GM12865 (cell line): Measurements from ENCODE around the gene NKIRAS2.

Experiments
- DNase-seq: peaks from one replicate; pipeline ENCODE4 v3.0.0; 2010; ENCODE audit warnings: low read depth
- H3K4me3 ChIP-seq: 2 replicates; pipeline ENCODE4 v1.5.1; 2011; ENCODE audit warnings: mild to moderate bottlenecking, low read depth, low read length, control low read depth
- TF ChIP-seq, protein P1 (sequence below): IDR thresholded peaks from 2 replicates; pipeline ENCODE4 v1.5.1; 2011; ENCODE audit warnings: low read length, control low read depth, low read depth, inconsistent platforms; ENCODE audit not compliant: insufficient read depth; ENCODE audit errors: missing control alignments

The NKIRAS2 gene

GRCh38 chr17:41985919-41986318 is 34.0 kb upstream of the NKIRAS2 start:
- DNase-seq = no peak
- TF ChIP-seq, protein P1, sequence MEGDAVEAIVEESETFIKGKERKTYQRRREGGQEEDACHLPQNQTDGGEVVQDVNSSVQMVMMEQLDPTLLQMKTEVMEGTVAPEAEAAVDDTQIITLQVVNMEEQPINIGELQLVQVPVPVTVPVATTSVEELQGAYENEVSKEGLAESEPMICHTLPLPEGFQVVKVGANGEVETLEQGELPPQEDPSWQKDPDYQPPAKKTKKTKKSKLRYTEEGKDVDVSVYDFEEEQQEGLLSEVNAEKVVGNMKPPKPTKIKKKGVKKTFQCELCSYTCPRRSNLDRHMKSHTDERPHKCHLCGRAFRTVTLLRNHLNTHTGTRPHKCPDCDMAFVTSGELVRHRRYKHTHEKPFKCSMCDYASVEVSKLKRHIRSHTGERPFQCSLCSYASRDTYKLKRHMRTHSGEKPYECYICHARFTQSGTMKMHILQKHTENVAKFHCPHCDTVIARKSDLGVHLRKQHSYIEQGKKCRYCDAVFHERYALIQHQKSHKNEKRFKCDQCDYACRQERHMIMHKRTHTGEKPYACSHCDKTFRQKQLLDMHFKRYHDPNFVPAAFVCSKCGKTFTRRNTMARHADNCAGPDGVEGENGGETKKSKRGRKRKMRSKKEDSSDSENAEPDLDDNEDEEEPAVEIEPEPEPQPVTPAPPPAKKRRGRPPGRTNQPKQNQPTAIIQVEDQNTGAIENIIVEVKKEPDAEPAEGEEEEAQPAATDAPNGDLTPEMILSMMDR = no peak
- no peak overlapping the region for H3K4me3 ChIP-seq

- DNase-seq = no peak
- TF ChIP-seq, protein P1 = no peak
- H3K4me3 ChIP-seq = no peak overlapping the region
Measured at GRCh38 chr17:41986634-41987033, 33.3 kb upstream of the NKIRAS2 start.

- H3K4me3 ChIP-seq = no peak overlapping the region
- TF ChIP-seq, protein P1 = no peak
- DNase-seq = no peak
Measured at GRCh38 chr17:41987642-41988041, 32.2 kb upstream of the NKIRAS2 start.

GRCh38 chr17:41988418-41988817 is 31.5 kb upstream of the NKIRAS2 start:
- H3K4me3 ChIP-seq = no peak overlapping the region
- DNase-seq = no peak
- TF ChIP-seq, protein P1 = no peak

GRCh38 chr17:41989702-41990419 is 30.0 kb upstream of the NKIRAS2 start:
- DNase-seq = no peak
- TF ChIP-seq, protein P1 = no peak
- H3K4me3 ChIP-seq = no peak overlapping the region

DNA sequence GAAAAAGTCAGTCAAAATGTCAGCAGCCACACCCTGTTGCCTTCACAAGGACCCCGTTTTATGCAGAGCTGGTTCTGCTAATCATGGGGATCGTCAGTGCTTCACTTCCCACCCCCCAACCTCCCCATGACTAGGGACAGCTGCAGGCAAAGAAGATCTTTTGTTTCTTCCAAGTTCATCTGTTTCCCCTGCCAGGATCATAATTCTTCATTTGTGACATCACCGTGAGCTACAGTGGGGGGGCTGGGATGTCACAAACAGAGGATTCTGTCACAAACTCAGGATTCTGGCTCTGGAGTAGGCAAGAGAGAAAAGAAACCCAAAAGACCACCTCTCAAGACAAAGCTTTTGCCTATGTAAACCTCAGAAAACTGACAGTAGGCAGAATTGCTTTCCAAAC is 27.3 kb upstream of the NKIRAS2 start:
- TF ChIP-seq, protein P1 = no peak
- no peak overlapping the region for H3K4me3 ChIP-seq
- no peak for DNase-seq

GRCh38 chr17:41996855-41997164 is 23.1 kb upstream of the NKIRAS2 start:
- no peak for DNase-seq
- TF ChIP-seq, protein P1 = no peak
- no peak overlapping the region for H3K4me3 ChIP-seq
